ENCODE data around the gene GPC3.
"Not testable (repeated sequence)": the region's sequence is repeated elsewhere in the genome, so short reads cannot be mapped to it uniquely, and the experiment has no call there.

Gene GPC3

DNA sequence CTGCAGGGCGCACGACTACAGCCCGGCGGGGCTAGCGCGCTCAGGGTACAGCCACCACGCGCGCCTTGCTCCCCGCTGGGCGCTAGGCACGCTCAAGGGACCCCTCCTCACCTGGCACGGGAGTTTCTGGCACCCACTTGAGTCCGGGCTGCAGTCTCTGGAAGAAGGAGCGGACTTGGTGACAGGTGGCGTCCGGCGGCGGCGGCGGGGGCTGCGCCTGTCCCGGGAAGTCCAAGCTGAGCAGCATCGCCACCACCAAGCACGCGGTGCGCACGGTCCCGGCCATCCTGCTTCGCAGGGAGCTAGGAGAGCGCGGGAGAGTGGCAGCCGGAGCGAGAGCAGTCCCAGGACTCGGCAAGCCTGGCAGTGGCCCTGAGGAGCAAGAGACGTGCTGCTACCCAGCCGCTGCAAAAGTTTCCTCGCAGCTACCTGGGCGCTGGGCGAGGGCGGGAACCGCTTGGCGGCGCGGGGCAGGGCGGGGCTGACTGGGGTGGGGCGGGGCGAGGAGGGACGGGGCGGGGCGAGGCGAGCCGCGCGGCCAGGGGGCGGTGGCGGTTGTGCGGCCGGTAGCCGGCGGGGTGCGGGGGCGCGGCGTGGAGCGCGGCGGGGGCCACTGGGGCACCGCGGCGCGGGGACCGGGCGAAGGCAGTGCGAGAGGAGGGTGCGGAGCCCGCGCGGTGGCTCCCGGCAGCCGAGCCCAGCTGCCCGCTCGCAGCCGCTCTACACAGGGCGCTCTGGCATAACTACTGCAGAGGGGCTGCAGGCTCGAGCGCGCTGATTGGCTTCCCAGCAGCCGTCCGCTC, at the start of gene GPC3:
TSS of gene GPC3 (minus strand) at position 431 of the 803 bp plus-strand sequence.
- DNase-seq (ENCODE audit: low read depth), result no peak

DNA sequence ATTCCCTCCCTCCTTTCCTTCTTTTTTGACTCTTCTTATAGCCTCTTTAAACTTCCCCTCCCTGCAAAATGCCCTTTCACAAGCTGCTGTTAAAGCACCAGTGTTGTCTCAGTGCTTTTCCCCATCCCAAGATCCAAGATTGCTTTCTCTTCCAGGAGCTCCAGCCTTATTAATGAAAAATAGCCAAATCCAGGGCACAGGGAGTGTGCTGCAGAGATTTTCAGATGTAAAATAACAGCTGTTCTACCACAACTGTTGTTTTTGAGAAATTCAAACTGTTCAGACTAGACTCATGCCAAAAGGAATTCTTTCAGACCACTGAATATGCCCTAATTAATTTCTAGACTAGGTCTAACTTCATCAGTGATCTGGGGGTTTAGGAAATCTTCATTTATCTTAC, 47.0 kb upstream of the GPC3 start:
- no peak for DNase-seq (ENCODE audit: low read depth)

DNA sequence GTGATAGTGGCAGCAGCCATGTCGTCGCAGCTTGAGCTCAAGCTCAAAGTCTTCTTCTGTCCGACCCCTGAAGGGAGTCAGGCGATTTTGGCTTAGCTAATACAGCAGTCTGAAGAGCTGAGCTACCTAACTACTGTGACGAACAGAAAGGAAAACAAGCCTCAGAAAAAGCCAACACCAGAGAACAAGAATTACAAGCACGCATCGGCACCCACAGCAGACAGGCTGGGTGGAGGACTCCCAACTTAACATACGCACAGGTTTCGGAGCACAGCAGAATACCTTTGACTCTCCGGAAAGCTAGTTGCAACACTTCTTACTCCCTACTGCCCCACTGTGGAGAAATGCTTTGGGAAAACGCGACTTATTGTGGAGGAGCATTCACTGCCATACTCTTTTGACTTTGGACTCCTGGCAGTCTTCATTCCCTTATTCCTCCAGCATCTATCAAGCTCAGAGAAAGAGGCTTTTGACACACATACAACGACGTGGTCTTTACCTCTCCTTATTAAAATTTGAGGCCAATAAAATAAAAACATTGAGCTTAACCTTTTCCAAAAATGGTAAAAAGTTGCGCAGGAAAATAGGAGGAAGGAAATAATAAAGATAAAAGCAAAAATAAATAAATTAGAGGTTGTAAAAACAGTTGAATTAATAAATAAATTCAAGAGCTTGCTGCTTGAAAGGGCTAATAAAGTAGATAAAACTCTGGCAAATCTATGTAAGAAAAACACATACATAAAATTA, 41.3 kb upstream of the GPC3 start:
- DNase-seq (ENCODE audit: low read depth), result no peak

DNA sequence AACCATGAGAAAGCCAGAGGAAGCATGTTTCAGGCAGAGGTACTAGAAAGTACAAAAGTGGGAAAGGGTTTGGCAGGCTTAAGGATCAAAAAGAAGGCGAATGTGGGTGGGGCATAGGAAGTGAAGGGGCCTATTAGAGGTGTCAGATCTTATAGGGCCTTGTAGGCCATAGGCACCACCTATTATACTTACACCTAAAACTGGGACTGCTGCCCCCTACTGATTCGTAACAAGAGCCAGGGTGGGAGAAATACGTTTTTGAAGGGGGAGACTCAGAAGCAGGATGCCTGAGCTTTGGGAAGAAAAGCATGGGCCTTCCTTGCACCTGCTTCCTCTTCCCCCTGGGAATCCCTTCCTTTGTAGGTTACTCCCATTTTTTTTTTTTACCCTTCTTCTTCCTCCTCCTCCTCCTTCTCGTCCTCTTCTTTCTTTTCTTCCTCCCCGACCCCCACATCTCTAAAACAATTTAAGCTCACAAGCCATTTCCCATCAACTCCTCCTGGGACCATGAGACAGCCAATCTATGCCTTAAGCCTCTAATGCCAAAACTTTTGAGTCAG, 40.7 kb upstream of the GPC3 start:
- no peak for DNase-seq (ENCODE audit: low read depth)

DNA sequence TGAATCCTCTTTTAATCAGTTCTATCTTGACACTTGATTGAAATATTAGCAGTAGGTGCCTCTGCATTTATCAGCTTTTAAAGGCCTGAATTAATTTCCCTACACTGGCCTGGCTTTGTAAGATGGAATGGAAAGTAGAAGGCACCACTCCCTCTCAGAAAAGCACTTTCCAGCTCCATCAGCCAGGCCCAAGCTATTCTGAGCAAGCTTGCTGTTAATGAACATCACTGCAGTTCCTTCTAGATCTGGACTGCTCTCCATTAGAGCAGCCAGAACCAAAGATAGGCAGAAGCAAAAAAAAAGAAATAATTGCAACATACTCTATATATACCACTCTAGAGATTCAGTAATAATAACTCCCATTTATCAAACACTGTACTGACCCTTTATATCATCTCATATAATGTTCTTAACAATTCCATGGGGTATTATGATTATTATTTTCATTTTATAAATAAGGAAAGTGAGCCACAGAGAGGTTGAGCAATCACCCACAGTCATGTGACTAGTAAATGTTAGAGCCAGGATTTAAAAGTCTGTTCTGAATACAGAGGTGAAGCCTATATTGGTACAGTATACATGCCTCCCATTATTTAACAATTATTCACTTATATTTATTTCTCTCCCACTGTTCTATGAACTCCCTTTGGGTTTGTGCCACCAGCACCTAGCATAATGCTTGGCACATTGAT, 39.4 kb upstream of the GPC3 start:
- DNase-seq (ENCODE audit: low read depth), result no peak

DNA sequence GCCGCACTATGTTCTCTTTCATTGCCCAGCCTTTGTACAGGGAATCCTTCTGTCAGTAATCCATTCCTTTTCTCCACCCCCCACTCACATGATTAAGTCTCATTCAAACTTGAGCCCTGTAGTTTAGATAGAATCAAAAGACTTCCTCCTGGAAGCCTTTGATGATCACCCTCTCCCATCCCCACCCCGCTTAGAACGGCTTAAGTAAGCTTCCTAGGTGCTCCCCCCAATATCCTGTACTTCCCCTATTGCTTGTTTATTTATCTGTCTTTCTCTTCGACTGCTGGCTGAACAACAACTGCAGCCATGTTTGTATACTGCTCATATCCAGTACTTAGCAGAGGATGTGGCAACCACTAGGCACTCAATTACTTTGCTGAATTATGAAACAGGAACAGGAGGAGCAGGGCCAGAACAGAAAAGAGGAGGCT, 38.5 kb upstream of the GPC3 start:
- no peak for DNase-seq (ENCODE audit: low read depth)

DNA sequence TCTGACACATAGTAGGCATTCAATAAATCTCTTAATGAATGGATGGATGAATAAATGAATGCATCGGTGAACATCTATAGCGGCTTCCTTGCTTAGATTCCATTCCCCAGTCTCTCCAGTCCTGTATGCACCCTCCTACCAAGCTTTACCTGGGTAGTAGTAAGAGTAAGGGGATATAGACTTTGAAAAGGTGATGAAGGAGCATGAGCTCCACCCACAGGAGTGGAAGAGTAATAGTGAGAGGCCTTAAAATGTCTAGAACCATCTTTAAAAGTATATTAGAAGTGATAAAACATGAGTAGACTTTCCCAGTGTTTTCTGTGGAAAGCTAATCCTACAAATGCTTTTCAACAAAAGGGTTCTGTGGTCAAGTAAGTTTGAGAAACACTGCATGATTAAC, 35.5 kb upstream of the GPC3 start:
- DNase-seq (ENCODE audit: low read depth), result no peak

DNA sequence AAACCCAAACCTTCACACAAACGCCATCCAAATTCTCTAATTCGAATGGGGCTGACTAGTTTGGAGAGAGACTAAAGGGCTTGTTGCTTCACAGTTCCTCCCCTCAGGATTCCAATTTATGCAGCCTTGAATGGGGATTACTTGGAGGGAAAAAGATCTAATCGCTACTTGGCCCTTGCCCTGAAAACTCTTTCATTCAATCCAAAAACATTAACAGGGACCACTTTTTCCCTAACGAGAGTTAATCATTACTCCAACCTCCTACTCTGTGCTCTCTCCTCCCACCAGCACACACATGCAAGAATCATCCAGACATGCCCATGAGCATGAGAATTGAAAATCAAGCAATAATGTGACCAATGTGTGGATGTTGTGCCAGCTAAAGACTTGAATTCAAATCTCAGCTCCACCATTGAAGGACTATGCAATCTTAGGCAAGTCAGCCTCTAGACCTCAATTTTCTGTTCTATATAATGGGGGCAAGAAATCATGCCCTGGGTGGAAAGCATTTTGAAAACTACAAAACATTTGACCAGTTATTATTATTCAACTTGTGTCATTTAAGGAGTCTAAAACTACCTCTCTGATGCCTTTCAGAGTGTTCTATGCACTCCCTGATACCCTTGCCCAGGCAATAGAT, 34.3 kb upstream of the GPC3 start:
- no peak for DNase-seq (ENCODE audit: low read depth)

DNA sequence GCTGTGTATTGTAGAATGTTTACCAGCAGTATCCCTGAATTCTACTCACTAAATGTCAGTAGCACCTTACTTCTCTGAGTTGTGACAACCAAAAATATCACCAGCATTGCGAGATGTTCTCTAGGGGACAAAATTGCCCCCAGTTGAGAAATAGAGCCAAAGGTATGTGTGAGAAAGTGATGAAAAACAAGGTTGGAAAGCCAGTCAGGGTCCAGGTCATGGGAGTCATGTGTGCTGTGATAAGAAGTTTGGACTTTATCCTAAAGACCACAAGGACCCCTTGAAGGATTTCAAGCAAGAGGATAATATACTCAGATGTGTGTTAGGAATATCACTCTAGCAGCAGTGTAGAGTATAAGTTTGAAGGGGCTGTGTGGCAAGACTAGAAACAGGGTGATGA, 30.9 kb upstream of the GPC3 start:
- DNase-seq (ENCODE audit: low read depth), result not testable (repeated sequence)

DNA sequence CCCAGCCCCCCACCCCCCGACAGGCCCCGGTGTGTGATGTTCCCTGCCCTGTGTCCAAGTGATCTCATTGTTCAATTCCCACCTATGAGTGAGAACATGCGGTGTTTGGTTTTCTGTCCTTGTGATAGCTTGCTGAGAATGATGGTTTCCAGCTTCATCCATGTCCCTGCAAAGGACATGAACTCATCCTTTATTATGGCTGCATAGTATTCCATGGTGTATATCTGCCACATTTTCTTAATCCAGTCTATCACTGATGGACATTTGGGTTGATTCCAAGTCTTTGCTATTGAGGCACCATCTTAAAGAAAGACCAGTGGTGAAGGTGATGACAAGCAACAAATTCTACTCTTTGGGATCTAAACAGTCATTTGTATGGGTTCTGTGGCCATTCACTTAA, 30.1 kb upstream of the GPC3 start:
- not testable (repeated sequence) for DNase-seq (ENCODE audit: low read depth)

DNA sequence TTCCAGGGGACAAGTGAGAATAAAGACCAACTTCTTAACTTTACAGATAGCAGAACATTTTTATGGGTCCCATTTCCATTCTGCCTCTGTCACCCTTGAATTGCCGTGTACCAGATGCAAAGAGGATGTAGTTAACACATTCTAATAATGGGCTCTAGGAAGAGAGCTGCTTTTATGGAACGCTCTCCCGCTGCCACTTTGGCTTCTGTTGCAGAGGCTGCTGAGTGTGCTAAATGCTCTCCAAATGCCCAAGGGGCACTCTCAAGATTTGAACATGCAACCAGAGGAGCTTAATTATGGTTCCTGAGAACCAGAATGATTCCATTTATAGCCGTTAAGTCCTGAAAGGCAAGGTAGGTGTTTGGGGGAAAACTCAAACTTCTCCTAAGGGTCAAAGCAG, 28.1 kb upstream of the GPC3 start:
- no peak for DNase-seq (ENCODE audit: low read depth)

DNA sequence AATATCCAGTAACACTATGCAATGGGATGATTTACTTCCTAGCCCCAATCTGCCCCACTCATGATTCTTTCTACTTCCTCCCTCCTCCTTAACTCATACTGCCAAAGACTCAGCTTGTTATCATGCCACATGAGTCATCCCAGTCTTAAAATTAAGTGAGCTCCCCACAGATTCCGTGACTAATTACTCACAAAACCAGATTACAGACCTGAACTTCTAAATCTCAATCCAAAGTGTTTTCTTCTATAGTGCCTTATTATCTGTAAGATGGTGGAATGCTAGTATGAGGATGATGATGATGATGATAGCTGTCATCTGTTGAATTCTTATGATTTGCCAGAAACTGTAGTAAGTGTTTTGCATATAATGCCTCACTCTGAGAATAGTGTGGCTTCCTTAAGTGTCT, 27.7 kb upstream of the GPC3 start:
- no peak for DNase-seq (ENCODE audit: low read depth)

DNA sequence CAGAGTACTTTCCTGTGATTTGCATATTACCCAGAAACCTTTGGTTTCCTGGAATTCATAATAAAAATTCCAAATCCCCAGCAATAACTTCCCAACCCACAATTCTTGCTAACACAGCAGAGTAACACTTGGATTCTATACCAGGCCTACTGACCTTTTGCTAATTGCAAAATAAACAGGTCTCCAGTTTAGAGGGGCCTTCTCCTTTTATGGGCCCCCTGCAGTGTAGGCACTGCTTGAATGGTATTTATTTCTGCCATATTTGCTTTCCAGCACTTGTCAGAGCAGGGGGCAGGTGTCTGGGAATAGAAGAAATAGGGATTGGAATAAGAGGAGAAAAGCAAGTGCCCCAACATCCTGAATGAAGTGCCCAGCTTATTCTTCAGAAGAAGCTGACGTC, 25.3 kb upstream of the GPC3 start:
- DNase-seq (ENCODE audit: low read depth), result no peak

DNA sequence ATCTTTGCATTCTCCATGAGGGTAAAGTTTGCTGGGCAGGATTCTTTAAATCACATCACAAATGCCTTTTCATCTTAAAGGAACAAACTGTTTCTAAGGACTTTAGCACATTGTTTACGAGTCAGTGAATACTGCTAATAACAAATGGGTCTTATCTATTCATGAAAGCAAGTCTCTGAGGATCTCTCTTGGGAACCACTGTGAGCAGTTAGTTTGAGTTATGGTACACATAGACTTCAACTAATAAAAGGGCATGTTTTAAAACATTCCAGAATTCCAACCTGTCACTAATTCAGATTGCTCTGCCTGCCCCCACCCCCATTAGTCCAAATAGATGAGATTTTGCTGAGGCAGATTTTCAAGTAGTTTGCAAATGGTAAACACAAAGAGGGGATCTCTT, 22.3 kb upstream of the GPC3 start:
- DNase-seq (ENCODE audit: low read depth), result no peak

DNA sequence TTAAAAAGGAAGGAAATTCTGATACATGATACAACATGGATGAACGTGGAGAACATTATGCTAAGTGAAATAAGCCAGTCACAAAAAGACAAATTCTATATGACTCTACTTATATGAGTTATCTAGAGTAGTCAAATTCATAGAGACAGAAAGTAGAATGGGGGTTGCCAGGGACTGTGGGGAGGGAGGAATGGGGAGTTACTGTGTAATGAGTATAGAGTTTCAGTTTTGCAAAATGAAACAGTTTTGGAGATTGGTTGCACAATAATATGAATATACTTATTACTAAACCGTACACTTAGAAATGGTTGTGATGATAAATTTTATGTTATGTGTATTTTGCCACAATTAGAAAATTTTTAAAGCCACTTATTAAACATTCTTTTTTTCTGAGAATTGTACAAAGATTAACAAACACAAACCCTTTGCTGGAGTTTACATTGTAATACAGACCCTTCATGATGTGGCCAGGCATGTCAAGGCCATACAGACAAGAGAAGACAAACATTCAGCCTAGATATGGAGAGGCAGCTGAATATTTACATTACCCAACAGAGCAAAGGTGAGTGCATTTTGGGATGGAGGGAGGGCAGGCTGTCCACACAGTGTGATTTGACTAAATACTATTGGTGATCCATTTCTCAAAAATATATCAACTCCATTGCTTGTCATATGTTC, 21.2 kb upstream of the GPC3 start:
- no peak for DNase-seq (ENCODE audit: low read depth)

DNA sequence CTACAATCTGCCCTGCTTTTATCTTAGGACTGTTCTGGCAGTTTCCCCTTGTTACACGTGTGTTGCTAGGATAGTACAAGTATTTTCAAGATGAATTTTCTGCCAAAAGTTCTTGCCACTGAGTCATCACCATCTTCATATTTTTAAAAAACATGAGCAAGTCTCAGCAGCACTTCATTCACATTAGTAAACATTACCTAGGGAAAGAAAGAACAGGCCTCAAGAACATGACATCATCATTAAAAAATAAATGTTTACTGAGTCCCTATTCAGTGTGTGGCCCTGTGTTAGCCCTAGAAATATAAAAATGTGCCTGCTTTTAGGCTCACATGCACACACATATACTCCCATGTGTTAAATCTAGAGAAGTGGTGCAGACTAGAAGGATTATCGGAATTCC, 18.7 kb upstream of the GPC3 start:
- no peak for DNase-seq (ENCODE audit: low read depth)

DNA sequence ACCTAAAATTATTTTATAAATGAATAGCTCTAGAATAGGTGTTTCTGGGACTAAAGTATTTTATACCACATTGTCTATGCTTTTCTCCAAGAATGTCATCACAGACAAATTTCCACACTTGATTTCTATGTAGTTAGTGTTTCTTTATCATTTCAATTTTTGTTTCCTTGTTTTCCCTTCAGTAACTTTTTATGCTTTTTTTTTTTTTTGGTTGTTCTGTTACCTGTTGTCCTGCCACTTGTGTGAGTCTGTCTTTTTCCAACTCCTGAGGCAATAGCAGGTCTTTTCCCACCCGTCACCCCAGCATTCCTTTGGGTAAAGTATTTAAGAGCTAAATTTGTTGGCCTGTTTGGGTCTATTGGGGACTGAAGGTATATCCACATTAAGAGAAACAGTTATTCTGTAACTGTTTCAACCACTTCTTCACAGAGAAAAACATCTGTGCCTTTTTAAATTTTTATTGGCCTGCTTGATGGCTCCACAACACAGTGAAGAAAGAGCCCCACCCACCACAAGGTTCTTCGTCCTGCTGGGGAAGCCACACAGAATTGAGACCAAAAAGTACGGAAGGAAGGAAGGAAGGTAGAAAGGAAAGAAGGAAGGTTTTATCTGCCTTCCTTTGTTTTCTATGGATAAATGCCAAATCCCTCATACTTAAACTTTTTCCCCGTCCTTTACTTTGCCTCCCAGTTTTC, 17.7 kb upstream of the GPC3 start:
- no peak for DNase-seq (ENCODE audit: low read depth)

DNA sequence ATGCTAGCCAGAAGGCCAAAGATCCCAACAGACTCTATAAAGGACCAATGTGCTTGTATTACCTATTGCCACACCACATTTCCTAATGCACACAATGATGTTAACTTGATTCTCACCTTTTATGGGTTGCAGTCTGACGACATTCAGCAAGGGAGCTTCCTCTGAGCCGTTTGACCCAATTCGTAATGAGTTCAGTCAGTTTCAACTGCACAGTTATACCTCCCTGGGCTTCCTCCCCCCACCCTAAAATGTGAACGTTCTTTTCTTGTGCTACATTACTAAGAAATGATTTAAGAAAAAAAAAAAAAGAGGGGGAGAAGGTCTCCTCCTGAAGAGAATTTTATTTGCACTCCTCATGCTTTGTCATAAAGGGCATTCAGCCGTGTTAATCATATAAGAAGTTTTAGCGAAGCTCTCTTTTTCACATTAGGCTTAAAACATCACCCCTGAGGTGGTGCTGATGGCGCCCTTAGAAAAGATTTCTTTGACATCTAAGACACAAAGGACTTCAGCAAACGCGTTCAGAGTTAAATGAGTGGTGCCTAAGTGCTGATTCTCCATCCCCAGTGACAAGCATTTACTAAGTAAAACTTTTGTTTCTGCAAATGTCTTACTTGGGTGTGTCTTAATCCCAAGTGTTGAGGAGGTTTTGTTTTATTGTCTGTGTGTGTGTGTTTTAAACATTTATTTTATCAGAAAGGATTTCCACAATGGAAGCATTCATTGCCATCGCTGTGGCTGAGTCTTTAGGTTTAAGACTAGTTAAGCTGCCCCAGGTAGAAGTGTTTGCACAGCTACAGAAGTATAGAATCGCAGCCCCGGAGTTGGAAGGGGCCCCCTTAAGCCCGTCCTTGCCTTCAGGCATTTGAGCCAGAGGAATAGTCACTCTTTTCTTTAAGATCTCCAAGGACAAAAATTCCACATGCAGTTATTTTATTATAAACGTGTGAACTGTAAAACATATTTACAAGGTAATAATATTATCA, 15.2 kb upstream of the GPC3 start:
- no peak for DNase-seq (ENCODE audit: low read depth)

DNA sequence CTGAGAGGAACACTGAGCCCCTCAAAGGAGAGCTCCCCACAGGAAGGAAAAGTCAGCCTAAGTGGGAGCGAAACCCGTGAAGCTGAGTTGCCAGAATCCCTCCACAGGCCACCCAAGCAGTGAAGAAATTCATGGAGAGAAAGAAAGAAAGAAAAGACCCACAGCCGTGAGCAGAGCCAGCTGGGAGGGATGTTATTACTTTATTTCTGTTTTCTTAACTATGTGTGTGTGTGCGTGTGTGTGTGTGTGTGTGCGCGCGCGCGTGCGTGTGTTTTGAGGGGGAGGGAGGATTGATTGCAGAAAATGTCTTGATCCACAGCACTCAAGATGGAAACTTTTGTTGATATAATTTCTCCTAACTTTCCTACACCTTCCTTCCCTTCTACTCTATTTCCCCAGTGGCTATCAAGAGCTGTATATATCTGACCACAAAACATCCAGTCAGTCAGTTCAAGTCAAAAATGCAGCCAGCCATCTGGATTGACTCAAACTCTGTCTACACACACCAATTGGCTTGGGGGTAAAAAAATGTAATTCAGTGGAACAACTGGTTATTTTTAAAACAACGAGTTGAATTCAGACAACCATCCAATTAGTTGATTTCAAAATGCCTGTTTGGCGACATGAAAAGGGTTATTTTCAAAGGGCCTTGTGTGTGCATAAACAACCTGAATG, 13.8 kb upstream of the GPC3 start:
- no peak for DNase-seq (ENCODE audit: low read depth)
